Measurements from ENCODE around the gene GSC2.
"Not testable (repeated sequence)": the region's sequence is repeated elsewhere in the genome, so short reads cannot be mapped to it uniquely, and the experiment has no call there.

Gene GSC2

DNA sequence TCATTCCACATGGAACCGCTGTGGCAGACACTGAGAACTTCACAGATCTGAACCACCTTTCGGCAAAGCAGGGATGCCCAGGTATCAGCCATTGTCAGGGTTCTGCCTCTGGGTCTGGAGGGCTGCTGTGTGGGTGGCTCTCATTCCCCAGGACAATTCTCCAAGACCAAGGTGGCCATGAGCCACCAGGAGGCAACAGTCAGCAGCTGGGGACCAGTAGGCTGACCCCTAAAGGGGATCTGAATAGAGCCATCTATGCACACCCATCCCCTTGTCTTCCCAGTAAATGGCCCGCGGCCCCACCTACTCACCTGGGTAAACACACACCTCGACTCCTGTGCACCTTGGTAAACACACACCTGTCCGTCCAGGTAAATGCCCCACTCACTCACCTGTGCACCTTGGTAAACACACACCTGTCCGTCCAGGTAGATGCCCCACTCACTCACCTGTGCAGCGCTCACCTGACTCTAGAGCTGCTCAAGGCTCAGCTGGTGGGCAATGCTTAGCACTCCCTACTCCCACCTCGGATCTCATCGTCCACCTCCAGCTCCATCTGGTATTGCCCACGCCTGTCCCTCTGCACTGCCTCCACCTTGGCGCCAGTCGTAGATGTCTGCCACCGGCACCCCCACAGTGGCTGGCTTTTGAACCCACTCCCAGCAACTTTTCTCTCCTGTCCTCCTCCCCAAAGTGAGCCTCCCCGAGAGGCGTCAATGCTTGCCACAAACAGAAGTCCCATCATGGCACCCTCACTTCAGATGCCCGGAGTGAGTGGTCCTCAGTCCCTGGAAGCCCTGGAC lies 18.2 kb upstream of the GSC2 start:
- no peaks in the 10 kb centered on the region for H3K9me3 ChIP-seq (ENCODE audit: control insufficient read depth, insufficient read depth, low read depth, low read length)
- H3K27ac ChIP-seq (ENCODE audit: low read depth, low read length), result no peak overlapping the region
- peaks cover 56% of the 10 kb centered on the region for H3K27me3 ChIP-seq (ENCODE audit: control insufficient read depth, insufficient read depth, low read length)
- H3K4me3 ChIP-seq (ENCODE audit: low read depth, low read length), result no peak overlapping the region
- H3K36me3 ChIP-seq (ENCODE audit: control insufficient read depth, insufficient read depth, low read length), result 0 out of 2 replicates have a peak, but pooled peaks cover 4% of the 10 kb centered on the region
- H3K9ac ChIP-seq (ENCODE audit: low read length), result no peak overlapping the region
- H3K4me1 ChIP-seq (ENCODE audit: control insufficient read depth, insufficient read depth, low read length), result peaks cover 21% of the 10 kb centered on the region

- peaks cover 61% of the 10 kb centered on the region for H3K27me3 ChIP-seq (ENCODE audit: control insufficient read depth, insufficient read depth, low read length)
- peaks cover 17% of the 10 kb centered on the region for H3K4me1 ChIP-seq (ENCODE audit: control insufficient read depth, insufficient read depth, low read length)
- no peak overlapping the region for H3K27ac ChIP-seq (ENCODE audit: low read depth, low read length)
- no peak overlapping the region for H3K4me3 ChIP-seq (ENCODE audit: low read depth, low read length)
- H3K9ac ChIP-seq (ENCODE audit: low read length), result no peak overlapping the region
- H3K9me3 ChIP-seq (ENCODE audit: control insufficient read depth, insufficient read depth, low read depth, low read length), result no peaks in the 10 kb centered on the region
- no peaks in the 10 kb centered on the region for H3K36me3 ChIP-seq (ENCODE audit: control insufficient read depth, insufficient read depth, low read length)
These were observed 17.2 kb upstream of the GSC2 start for GRCh38 chr22:19167106-19167869.

GRCh38 chr22:19166421-19166820 lies 16.3 kb upstream of the GSC2 start:
- Histone ChIP-seq H3K36me3 (ENCODE audit: control insufficient read depth, insufficient read depth, low read length) (no peaks in the 10 kb centered on the region), H3K27me3 (ENCODE audit: control insufficient read depth, insufficient read depth, low read length) (peaks cover 65% of the 10 kb centered on the region), H3K4me1 (ENCODE audit: control insufficient read depth, insufficient read depth, low read length) (peaks cover 16% of the 10 kb centered on the region), H3K9ac (ENCODE audit: low read length) (no peak overlapping the region), H3K4me3 (ENCODE audit: low read depth, low read length) (no peak overlapping the region), H3K27ac (ENCODE audit: low read depth, low read length) (no peak overlapping the region), H3K9me3 (ENCODE audit: control insufficient read depth, insufficient read depth, low read depth, low read length) (no peaks in the 10 kb centered on the region)

DNA sequence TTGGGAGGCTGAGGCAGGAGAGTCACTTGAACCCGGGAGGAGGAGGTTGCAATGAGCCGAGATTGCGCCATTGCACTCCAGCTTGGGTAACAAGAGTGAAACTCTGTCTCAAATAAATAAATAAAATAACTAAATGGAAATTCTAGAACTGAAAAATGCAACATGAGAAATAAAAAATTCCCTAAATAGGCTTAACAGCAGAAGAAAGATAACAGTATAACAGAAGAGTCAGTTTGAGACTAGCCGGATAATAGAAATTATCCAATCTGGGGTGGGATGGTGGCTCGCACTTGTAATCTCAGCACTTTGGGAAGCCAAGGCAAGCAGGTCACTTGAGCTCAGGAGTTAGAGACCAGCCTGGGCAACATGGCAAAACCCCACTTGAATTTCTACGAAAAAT lies 14.3 kb upstream of the GSC2 start:
- no peaks in the 10 kb centered on the region for H3K9me3 ChIP-seq (ENCODE audit: control insufficient read depth, insufficient read depth, low read depth, low read length)
- H3K9ac ChIP-seq (ENCODE audit: low read length), result no peak overlapping the region
- no peaks in the 10 kb centered on the region for H3K36me3 ChIP-seq (ENCODE audit: control insufficient read depth, insufficient read depth, low read length)
- no peak overlapping the region for H3K27ac ChIP-seq (ENCODE audit: low read depth, low read length)
- peaks cover 52% of the 10 kb centered on the region for H3K27me3 ChIP-seq (ENCODE audit: control insufficient read depth, insufficient read depth, low read length)
- no peak overlapping the region for H3K4me3 ChIP-seq (ENCODE audit: low read depth, low read length)
- H3K4me1 ChIP-seq (ENCODE audit: control insufficient read depth, insufficient read depth, low read length), result peaks cover 5% of the 10 kb centered on the region

GRCh38 chr22:19158649-19159048 lies 8.6 kb upstream of the GSC2 start:
- H3K9ac ChIP-seq (ENCODE audit: low read length); H3K4me1 ChIP-seq (ENCODE audit: control insufficient read depth, insufficient read depth, low read length); H3K27ac ChIP-seq (ENCODE audit: low read depth, low read length); H3K4me3 ChIP-seq (ENCODE audit: low read depth, low read length); H3K9me3 ChIP-seq (ENCODE audit: control insufficient read depth, insufficient read depth, low read depth, low read length); H3K36me3 ChIP-seq (ENCODE audit: control insufficient read depth, insufficient read depth, low read length): not testable (repeated sequence)
- H3K27me3 ChIP-seq (ENCODE audit: control insufficient read depth, insufficient read depth, low read length), result peaks cover 39% of the 10 kb centered on the region

DNA sequence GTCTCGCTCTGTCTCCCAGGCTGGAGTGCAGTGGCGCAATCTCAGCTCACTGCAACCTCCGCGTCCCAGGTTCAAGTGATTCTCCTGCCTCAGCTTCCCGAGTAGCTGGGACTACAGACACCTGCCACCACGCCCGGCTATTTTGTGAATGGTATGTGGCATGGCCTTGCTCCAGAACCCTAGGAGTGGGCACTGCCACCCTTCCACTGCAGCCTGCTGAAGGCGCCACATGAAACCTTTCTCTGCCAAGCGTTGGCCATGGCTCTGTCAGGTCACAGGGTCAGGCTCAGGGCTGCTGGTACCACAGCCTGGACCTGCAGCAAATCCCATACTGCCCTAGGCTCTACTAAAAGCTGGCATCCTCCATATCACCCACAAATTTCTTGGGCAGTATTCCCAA lies 6.0 kb upstream of the GSC2 start:
- H3K27me3 ChIP-seq (ENCODE audit: control insufficient read depth, insufficient read depth, low read length), result peaks cover 54% of the 10 kb centered on the region
- not testable (repeated sequence) for H3K36me3 ChIP-seq (ENCODE audit: control insufficient read depth, insufficient read depth, low read length); H3K9ac ChIP-seq (ENCODE audit: low read length); H3K27ac ChIP-seq (ENCODE audit: low read depth, low read length); H3K4me1 ChIP-seq (ENCODE audit: control insufficient read depth, insufficient read depth, low read length); H3K9me3 ChIP-seq (ENCODE audit: control insufficient read depth, insufficient read depth, low read depth, low read length); H3K4me3 ChIP-seq (ENCODE audit: low read depth, low read length)

DNA sequence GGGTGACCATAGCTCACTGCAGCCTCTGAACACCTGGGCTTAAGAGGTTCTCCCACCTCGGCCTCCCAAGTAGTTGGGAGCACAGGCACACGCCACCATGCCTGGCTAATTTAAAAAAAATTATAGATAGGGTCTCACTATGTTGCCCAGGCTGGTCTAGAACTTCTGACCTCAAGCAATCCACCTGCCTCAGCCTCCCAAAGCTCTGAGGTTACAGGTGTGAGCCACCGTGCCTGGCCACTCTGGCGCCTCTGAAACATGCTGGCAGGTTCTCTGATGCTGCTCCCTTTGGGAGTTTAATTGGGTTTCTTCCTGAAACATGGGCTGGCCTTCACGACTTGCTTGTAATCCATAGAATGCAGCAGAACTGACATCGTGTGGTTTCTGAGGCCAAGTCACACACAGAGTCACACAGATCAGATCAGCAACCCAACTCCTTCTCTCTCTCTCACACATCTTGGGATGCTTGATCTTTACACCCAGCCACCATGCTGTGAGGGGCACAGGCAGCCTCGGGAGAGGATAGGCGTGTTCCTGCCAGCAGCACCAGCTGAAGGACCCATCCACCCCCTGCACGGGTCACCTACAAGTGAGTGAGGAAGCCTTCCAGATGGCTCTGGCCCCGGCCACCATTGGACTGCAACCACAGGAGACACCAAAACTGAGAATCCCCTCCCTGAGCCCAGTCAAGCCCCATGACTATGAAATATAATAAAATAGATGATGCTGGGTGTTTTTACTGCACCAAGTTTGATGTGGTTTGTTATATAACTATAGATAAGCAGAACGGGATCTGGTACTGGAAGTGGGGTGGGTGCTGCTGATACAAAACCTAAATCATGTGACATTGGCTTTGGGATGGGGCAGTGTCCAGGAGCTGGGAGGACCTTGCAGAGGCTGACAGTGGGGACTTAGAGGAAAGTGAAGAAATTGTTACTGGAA lies 3.1 kb upstream of the GSC2 start:
- Histone ChIP-seq H3K27ac (ENCODE audit: low read depth, low read length) (no peak overlapping the region), H3K9me3 (ENCODE audit: control insufficient read depth, insufficient read depth, low read depth, low read length) (no peaks in the 10 kb centered on the region), H3K4me3 (ENCODE audit: low read depth, low read length) (no peak overlapping the region), H3K4me1 (ENCODE audit: control insufficient read depth, insufficient read depth, low read length) (no peaks in the 10 kb centered on the region), H3K36me3 (ENCODE audit: control insufficient read depth, insufficient read depth, low read length) (no peaks in the 10 kb centered on the region), H3K27me3 (ENCODE audit: control insufficient read depth, insufficient read depth, low read length) (peaks cover 70% of the 10 kb centered on the region), H3K9ac (ENCODE audit: low read length) (no peak overlapping the region)

DNA sequence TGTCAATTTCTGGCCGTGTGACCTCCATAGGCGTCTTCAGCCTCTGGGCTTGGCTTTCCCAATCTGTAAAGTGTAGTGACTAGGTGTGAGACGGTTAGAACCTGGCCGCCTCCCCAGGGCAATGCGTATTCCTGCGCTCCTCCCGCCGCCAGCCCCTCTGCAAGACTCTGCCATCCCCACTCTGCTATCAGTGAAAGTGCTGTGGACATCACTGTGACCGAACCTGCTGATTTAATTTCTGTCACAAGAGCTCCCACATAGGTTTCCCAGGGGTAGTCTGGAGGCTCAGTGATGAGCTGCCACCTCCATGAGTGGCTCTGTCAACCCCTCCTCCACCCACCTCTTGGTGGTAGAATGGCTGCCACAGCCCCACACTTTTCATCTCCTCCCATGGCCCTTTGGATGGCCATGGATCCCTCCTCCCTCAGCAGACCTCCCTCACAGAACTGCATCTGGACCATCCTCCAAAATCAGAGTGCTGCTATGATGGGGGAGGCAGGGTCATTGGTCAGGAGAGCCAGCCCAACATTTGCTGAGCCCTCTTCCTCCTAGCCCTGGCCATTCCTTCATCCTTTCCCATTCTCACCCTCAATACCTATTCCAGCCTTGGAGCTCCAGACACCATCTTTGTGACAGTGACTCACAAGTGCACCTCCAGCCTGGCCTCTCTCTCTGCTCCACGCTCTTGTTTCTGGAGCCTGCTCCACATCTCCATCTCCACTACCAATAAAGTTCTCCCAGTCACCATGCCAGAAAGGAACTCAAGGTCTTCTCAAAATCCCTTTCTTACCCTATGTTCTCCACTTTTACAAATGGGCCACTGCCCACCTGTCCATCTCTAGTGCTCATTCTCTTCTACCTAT lies 1.5 kb upstream of the GSC2 start:
- no peak overlapping the region for H3K27ac ChIP-seq (ENCODE audit: low read depth, low read length)
- H3K27me3 ChIP-seq (ENCODE audit: control insufficient read depth, insufficient read depth, low read length), result peaks cover 87% of the 10 kb centered on the region
- no peak overlapping the region for H3K9ac ChIP-seq (ENCODE audit: low read length)
- no peak overlapping the region for H3K4me3 ChIP-seq (ENCODE audit: low read depth, low read length)
- H3K9me3 ChIP-seq (ENCODE audit: control insufficient read depth, insufficient read depth, low read depth, low read length), result no peaks in the 10 kb centered on the region
- no peaks in the 10 kb centered on the region for H3K36me3 ChIP-seq (ENCODE audit: control insufficient read depth, insufficient read depth, low read length)
- H3K4me1 ChIP-seq (ENCODE audit: control insufficient read depth, insufficient read depth, low read length), result no peaks in the 10 kb centered on the region; the same call in 1 of the 2 replicates

- no peaks in the 10 kb centered on the region for H3K36me3 ChIP-seq (ENCODE audit: control insufficient read depth, insufficient read depth, low read length)
- peaks cover 88% of the 10 kb centered on the region for H3K27me3 ChIP-seq (ENCODE audit: control insufficient read depth, insufficient read depth, low read length)
- H3K4me3 ChIP-seq (ENCODE audit: low read depth, low read length), result peak overlapping the region; percentile 45
- H3K9ac ChIP-seq (ENCODE audit: low read length), result no peak overlapping the region
- no peaks in the 10 kb centered on the region for H3K9me3 ChIP-seq (ENCODE audit: control insufficient read depth, insufficient read depth, low read depth, low read length)
- no peaks in the 10 kb centered on the region; the same call in 1 of the 2 replicates for H3K4me1 ChIP-seq (ENCODE audit: control insufficient read depth, insufficient read depth, low read length)
- H3K27ac ChIP-seq (ENCODE audit: low read depth, low read length), result no peak overlapping the region
These were observed 613 bp upstream of the GSC2 start for GRCh38 chr22:19150482-19151328.

Measured in HUES6 (cell line).